ENCODE results near the gene BPHL.

- no peak for TF ChIP-seq CTCF (IDR thresholded peaks at IDR 0.05)
- no peak for TF ChIP-seq POLR2A (IDR thresholded peaks at IDR 0.05)
Measured at GRCh38 chr6:3188262-3188661, 69.8 kb downstream of the BPHL start.

Data from testis (tissue), 2 donors.